ENCODE results near the gene ANKFY1. TPM values are rescaled to one million over a fixed set of nuclear protein-coding genes. Genes with fewer than 3 reads are reported as not detected.

Gene ANKFY1
- 10 to 100 TPM; 44.7 to 49.4 (median 46.3) TPM for polyA plus RNA-seq (ENCODE audit: insufficient read length in 4 of 4)

GRCh38 chr17:4263282-4264215 lies at the start of gene ANKFY1:
TSS of gene ANKFY1 (minus strand) at chr17:4263979. CDS start at chr17:4263941, 38 bp downstream.
- peak; percentile 90 to 96 (median 94) for DNase-seq (ENCODE audit: low read depth in 4 of 4, low spot score in 3 of 4)

GRCh38 chr17:4310354-4311060 lies 46.7 kb upstream of the ANKFY1 start:
- no peak for DNase-seq (ENCODE audit: low read depth in 4 of 4, low spot score in 3 of 4)

GRCh38 chr17:4309897-4310296 lies 46.1 kb upstream of the ANKFY1 start:
- DNase-seq (ENCODE audit: low read depth in 4 of 4, low spot score in 3 of 4): no peak

- no peak for DNase-seq (ENCODE audit: low read depth in 4 of 4, low spot score in 3 of 4)
Observed at GRCh38 chr17:4307179-4307930, 43.6 kb upstream of the ANKFY1 start.

GRCh38 chr17:4305224-4305623 lies 41.4 kb upstream of the ANKFY1 start:
- DNase-seq (ENCODE audit: low read depth in 4 of 4, low spot score in 3 of 4): no peak

- DNase-seq (ENCODE audit: low read depth in 4 of 4, low spot score in 3 of 4): peak in 1 of 4 donors; percentile 10
Observed at GRCh38 chr17:4304417-4305027, 40.7 kb upstream of the ANKFY1 start.

GRCh38 chr17:4301066-4301465 lies 37.3 kb upstream of the ANKFY1 start:
- DNase-seq (ENCODE audit: low read depth in 4 of 4, low spot score in 3 of 4): no peak

- DNase-seq (ENCODE audit: low read depth in 4 of 4, low spot score in 3 of 4): no peak
Observed at GRCh38 chr17:4297351-4297750, 33.6 kb upstream of the ANKFY1 start.

GRCh38 chr17:4295686-4296085 lies 31.9 kb upstream of the ANKFY1 start:
- DNase-seq (ENCODE audit: low read depth in 4 of 4, low spot score in 3 of 4): no peak

- no peak for DNase-seq (ENCODE audit: low read depth in 4 of 4, low spot score in 3 of 4)
Observed at GRCh38 chr17:4293572-4293971, 29.8 kb upstream of the ANKFY1 start.

- DNase-seq (ENCODE audit: low read depth in 4 of 4, low spot score in 3 of 4): no peak
Observed at GRCh38 chr17:4287710-4288109, 23.9 kb upstream of the ANKFY1 start.

- DNase-seq (ENCODE audit: low read depth in 4 of 4, low spot score in 3 of 4): no peak
Observed at GRCh38 chr17:4276514-4276913, 12.7 kb upstream of the ANKFY1 start.

GRCh38 chr17:4272972-4273368 lies 9.2 kb upstream of the ANKFY1 start:
- no peak for DNase-seq (ENCODE audit: low read depth in 4 of 4, low spot score in 3 of 4)

GRCh38 chr17:4272213-4272971 lies 8.6 kb upstream of the ANKFY1 start:
- no peak for DNase-seq (ENCODE audit: low read depth in 4 of 4, low spot score in 3 of 4)

GRCh38 chr17:4270736-4271135 lies 7.0 kb upstream of the ANKFY1 start:
- DNase-seq (ENCODE audit: low read depth in 4 of 4, low spot score in 3 of 4): no peak

GRCh38 chr17:4269915-4270314 lies 6.1 kb upstream of the ANKFY1 start:
- no peak for DNase-seq (ENCODE audit: low read depth in 4 of 4, low spot score in 3 of 4)

GRCh38 chr17:4267402-4267801 lies 3.6 kb upstream of the ANKFY1 start:
- DNase-seq (ENCODE audit: low read depth in 4 of 4, low spot score in 3 of 4): no peak

GRCh38 chr17:4266550-4266949 lies 2.8 kb upstream of the ANKFY1 start:
- no peak for DNase-seq (ENCODE audit: low read depth in 4 of 4, low spot score in 3 of 4)

GRCh38 chr17:4262703-4263102 lies 1.1 kb downstream of the ANKFY1 start:
- DNase-seq (ENCODE audit: low read depth in 4 of 4, low spot score in 3 of 4): no peak

- DNase-seq (ENCODE audit: low read depth in 4 of 4, low spot score in 3 of 4): no peak
Observed at GRCh38 chr17:4261452-4261851, 2.3 kb downstream of the ANKFY1 start.
